H9 (cell line): ENCODE data around the gene PRKAR1A. TPM values are rescaled to one million over a fixed set of nuclear protein-coding genes. Genes with fewer than 3 reads are reported as not detected.
A peak's percentile ranks its signal among the peaks of the same experiment; 100 is the strongest.

ENCODE experiments used
- DNase-seq: peaks from one replicate; pipeline ENCODE4 v3.0.0-alpha.2; 2017
- H2AFZ ChIP-seq: one replicate; pipeline ENCODE4 v1.6.1; 2013; ENCODE audit warnings: mild to moderate bottlenecking, low read length, control low read depth, moderate library complexity
- H2AK5ac ChIP-seq: 2 replicates; pipeline ENCODE4 v1.6.1; 2013; ENCODE audit warnings: low read length, control low read depth, mixed read lengths; ENCODE audit not compliant: insufficient read length
- H2BK120ac ChIP-seq: one replicate; pipeline ENCODE4 v1.6.1; 2013; ENCODE audit warnings: low read depth, mild to moderate bottlenecking, low read length, control low read depth, inconsistent platforms; ENCODE audit not compliant: poor library complexity, severe bottlenecking
- H2BK12ac ChIP-seq: 2 replicates; pipeline ENCODE4 v1.6.1; 2013; ENCODE audit warnings: low read length, control low read depth, mixed read lengths, low read depth; ENCODE audit not compliant: insufficient read length
- H2BK15ac ChIP-seq: 2 replicates; pipeline ENCODE4 v1.6.1; 2013; ENCODE audit warnings: low read depth, low read length, control low read depth
- H2BK20ac ChIP-seq: one replicate; pipeline ENCODE4 v1.6.1; 2013; ENCODE audit warnings: low read depth, mild to moderate bottlenecking, low read length, control low read depth, inconsistent platforms; ENCODE audit not compliant: poor library complexity, severe bottlenecking
- H2BK5ac ChIP-seq: 2 replicates; pipeline ENCODE4 v1.6.1; 2013; ENCODE audit warnings: low read length, control low read depth, mixed read lengths; ENCODE audit not compliant: insufficient read length
- H3K14ac ChIP-seq: 2 replicates; pipeline ENCODE4 v1.6.1; 2013; ENCODE audit warnings: low read length, control low read depth; ENCODE audit not compliant: insufficient read depth
- H3K18ac ChIP-seq: 2 replicates; pipeline ENCODE4 v1.6.1; 2013; ENCODE audit warnings: low read depth, mild to moderate bottlenecking, mixed read lengths, low read length, control low read depth; ENCODE audit not compliant: insufficient read length
- H3K23ac ChIP-seq: 2 replicates; pipeline ENCODE4 v1.6.1; 2013; ENCODE audit warnings: low read length, control low read depth, mixed read lengths, low read depth; ENCODE audit not compliant: insufficient read length
- H3K23me2 ChIP-seq: 2 replicates; pipeline ENCODE4 v1.6.1; 2013; ENCODE audit warnings: low read depth, mild to moderate bottlenecking, mixed read lengths, low read length, control low read depth; ENCODE audit not compliant: insufficient read length, poor library complexity, severe bottlenecking
- H3K27ac ChIP-seq: 2 replicates; pipeline ENCODE4 v1.5.1; 2013; ENCODE audit warnings: low read length, control low read depth, mixed read lengths, low read depth; ENCODE audit not compliant: insufficient read length
- H3K27me3 ChIP-seq: 2 replicates; pipeline ENCODE4 v1.6.1; 2013; ENCODE audit warnings: low read length, control low read depth, inconsistent platforms; ENCODE audit not compliant: insufficient read depth
- H3K4ac ChIP-seq: 2 replicates; pipeline ENCODE4 v1.6.1; 2013; ENCODE audit warnings: low read depth, mild to moderate bottlenecking, control low read depth, inconsistent platforms, low read length, moderate library complexity
- H3K4me1 ChIP-seq: 2 replicates; pipeline ENCODE4 v1.6.1; 2013; ENCODE audit warnings: low read length, control low read depth, inconsistent platforms; ENCODE audit not compliant: insufficient read depth
- H3K4me2 ChIP-seq: 2 replicates; pipeline ENCODE4 v1.6.1; 2013; ENCODE audit warnings: low read length, control low read depth, mixed read lengths; ENCODE audit not compliant: insufficient read length, insufficient read depth
- H3K56ac ChIP-seq: 2 replicates; pipeline ENCODE4 v1.6.1; 2013; ENCODE audit warnings: low read depth, mild to moderate bottlenecking, mixed read lengths, low read length, control low read depth; ENCODE audit not compliant: insufficient read length
- H3K79me1 ChIP-seq: 2 replicates; pipeline ENCODE4 v1.6.1; 2013; ENCODE audit warnings: low read depth, mild to moderate bottlenecking, moderate library complexity, low read length, control low read depth, inconsistent platforms; ENCODE audit not compliant: insufficient read depth, poor library complexity, severe bottlenecking
- H3K79me2 ChIP-seq: 2 replicates; pipeline ENCODE4 v1.6.1; 2013; ENCODE audit warnings: low read length, control low read depth, inconsistent platforms; ENCODE audit not compliant: insufficient read depth
- H3K9ac ChIP-seq: 2 replicates; pipeline ENCODE4 v1.6.1; 2013; ENCODE audit warnings: low read length, control low read depth, mixed read lengths; ENCODE audit not compliant: insufficient read length; ENCODE audit errors: extremely low read depth
- H3K9me3 ChIP-seq: one replicate; pipeline ENCODE4 v1.6.1; 2013; ENCODE audit warnings: low read depth, low read length, inconsistent platforms; ENCODE audit not compliant: control insufficient read depth
- H3T11ph ChIP-seq: one replicate; pipeline ENCODE4 v1.6.1; 2013; ENCODE audit warnings: mild to moderate bottlenecking, low read length, control low read depth, inconsistent platforms
- H4K20me1 ChIP-seq: one replicate; pipeline ENCODE4 v1.6.1; 2013; ENCODE audit not compliant: control insufficient read depth, insufficient read length, insufficient read depth
- H4K5ac ChIP-seq: 2 replicates; pipeline ENCODE4 v1.6.1; 2013; ENCODE audit warnings: low read depth, mild to moderate bottlenecking, mixed read lengths, low read length, control low read depth; ENCODE audit not compliant: insufficient read length
- H4K8ac ChIP-seq: replicated peaks from 2 replicates; pipeline ENCODE4 v1.6.1; 2013; ENCODE audit warnings: low read length, control low read depth, mixed read lengths, low read depth; ENCODE audit not compliant: insufficient read length
- H4K91ac ChIP-seq: 2 replicates; pipeline ENCODE4 v1.6.1; 2013; ENCODE audit warnings: low read depth, mild to moderate bottlenecking, moderate library complexity, mixed read lengths, low read length, control low read depth; ENCODE audit not compliant: insufficient read length
- H3K27ac Mint-ChIP-seq, 3 experiments: 2 replicates in 2 of 3; 3 replicates in 1 of 3; pipeline ENCODE4 v1.8.0; 2020 to 2021; ENCODE audit warnings: mixed read lengths in 3 of 3, mild to moderate bottlenecking in 1 of 3, moderate library complexity in 1 of 3
- H3K27me3 Mint-ChIP-seq: 2 replicates; pipeline ENCODE4 v1.8.0; 2021; ENCODE audit warnings: low read depth, mild to moderate bottlenecking, moderate library complexity, mixed read lengths
- H3K36me3 Mint-ChIP-seq, 3 experiments: 2 replicates in 2 of 3; 3 replicates in 1 of 3; pipeline ENCODE4 v1.8.0; 2020 to 2021; ENCODE audit warnings: low read depth in 3 of 3, mixed read lengths in 3 of 3; ENCODE audit not compliant: insufficient read depth in 1 of 3
- H3K4me1 Mint-ChIP-seq, 2 experiments: 2 replicates each; pipeline ENCODE4 v1.8.0; 2020; ENCODE audit warnings: mixed read lengths in 2 of 2
- H3K4me3 Mint-ChIP-seq, 2 experiments: 2 replicates in 1 of 2; 3 replicates in 1 of 2; pipeline ENCODE4 v1.8.0; 2020 to 2021; ENCODE audit warnings: mild to moderate bottlenecking in 2 of 2, mixed read lengths in 2 of 2, moderate library complexity in 1 of 2
- H3K9me3 Mint-ChIP-seq, 2 experiments: 2 replicates in 1 of 2; 3 replicates in 1 of 2; pipeline ENCODE4 v1.8.0; 2020; ENCODE audit warnings: mild to moderate bottlenecking in 2 of 2, mixed read lengths in 2 of 2, moderate library complexity in 1 of 2
- WGBS: extraction: QIAGEN DNeasy Blood & Tissue Kit; methylation state at CpG from one replicate; pipeline ENCODE4 v1.1.7; 2013; ENCODE audit warnings: missing lambda C conversion rate, low lambda C conversion rate, mixed read lengths; ENCODE audit not compliant: insufficient read length; ENCODE audit errors: extremely low coverage; 5-methylcytosine and 5-hydroxymethylcytosine counted together
- total RNA-seq: library from RNA; stranded (reverse); gene quantifications from 2 replicates; pipeline ENCODE4 v1.2.1, GENCODE V29; 2021
- TF ChIP-seq, protein P1 (sequence below): fragments of 200-600 bp; sonication (generic); conservative IDR thresholded peaks from 3 replicates; pipeline ENCODE4 v1.8.0; 2021; ENCODE audit warnings: antibody characterized with exemption, mild to moderate bottlenecking

Gene PRKAR1A
- total RNA-seq, 1 experiment from 2014 or later: 171 TPM

- H3K27ac ChIP-seq: no peak overlapping the region
- Mint-ChIP-seq H3K27me3 (no peaks in the 10 kb centered on the region), H3K9me3 (peaks cover 7 to 16% of the 10 kb centered on the region in 2 experiments; a peak in 4 of 5 replicates), H3K4me3 (no peak overlapping the region), H3K36me3 (peaks cover 1 to 61% (median 35%) of the 10 kb centered on the region in 3 experiments; a peak in 5 of 7 replicates), H3K4me1 (no peaks in the 10 kb centered on the region), H3K27ac (no peak overlapping the region)
- no peaks in the 10 kb centered on the region for H3K79me2 ChIP-seq
- H4K8ac ChIP-seq: no peak overlapping the region
- no peak overlapping the region for H3K4me2 ChIP-seq
- no peak overlapping the region for H4K5ac ChIP-seq
- no peak overlapping the region for H2BK120ac ChIP-seq
- H3K23me2 ChIP-seq: no peaks in the 10 kb centered on the region
- no peak overlapping the region for H4K91ac ChIP-seq
- no peaks in the 10 kb centered on the region for H3K4me1 ChIP-seq
- H3K56ac ChIP-seq: no peak overlapping the region
- no peak overlapping the region for H2AK5ac ChIP-seq
- no peak overlapping the region for H3K18ac ChIP-seq
- no peaks in the 10 kb centered on the region for H3K9me3 ChIP-seq
- no peaks in the 10 kb centered on the region for H3K79me1 ChIP-seq
- H3K27me3 ChIP-seq: no peaks in the 10 kb centered on the region
- no peak overlapping the region for H3T11ph ChIP-seq
- DNase-seq: peak; percentile 28
- H3K9ac ChIP-seq: no peak overlapping the region
- no CpG with 5 or more reads among the region's 4 CpGs for WGBS
- no peak overlapping the region for H3K14ac ChIP-seq
- H2BK12ac ChIP-seq: no peak overlapping the region
- H4K20me1 ChIP-seq: peaks cover 2% of the 10 kb centered on the region
- no peak overlapping the region for H3K4ac ChIP-seq
- H2BK15ac ChIP-seq: no peak overlapping the region
- no peak overlapping the region for H2BK5ac ChIP-seq
- TF ChIP-seq, protein P1, sequence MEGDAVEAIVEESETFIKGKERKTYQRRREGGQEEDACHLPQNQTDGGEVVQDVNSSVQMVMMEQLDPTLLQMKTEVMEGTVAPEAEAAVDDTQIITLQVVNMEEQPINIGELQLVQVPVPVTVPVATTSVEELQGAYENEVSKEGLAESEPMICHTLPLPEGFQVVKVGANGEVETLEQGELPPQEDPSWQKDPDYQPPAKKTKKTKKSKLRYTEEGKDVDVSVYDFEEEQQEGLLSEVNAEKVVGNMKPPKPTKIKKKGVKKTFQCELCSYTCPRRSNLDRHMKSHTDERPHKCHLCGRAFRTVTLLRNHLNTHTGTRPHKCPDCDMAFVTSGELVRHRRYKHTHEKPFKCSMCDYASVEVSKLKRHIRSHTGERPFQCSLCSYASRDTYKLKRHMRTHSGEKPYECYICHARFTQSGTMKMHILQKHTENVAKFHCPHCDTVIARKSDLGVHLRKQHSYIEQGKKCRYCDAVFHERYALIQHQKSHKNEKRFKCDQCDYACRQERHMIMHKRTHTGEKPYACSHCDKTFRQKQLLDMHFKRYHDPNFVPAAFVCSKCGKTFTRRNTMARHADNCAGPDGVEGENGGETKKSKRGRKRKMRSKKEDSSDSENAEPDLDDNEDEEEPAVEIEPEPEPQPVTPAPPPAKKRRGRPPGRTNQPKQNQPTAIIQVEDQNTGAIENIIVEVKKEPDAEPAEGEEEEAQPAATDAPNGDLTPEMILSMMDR: no peak
- no peak overlapping the region for H2AFZ ChIP-seq
- H3K23ac ChIP-seq: no peak overlapping the region
- no peak overlapping the region for H2BK20ac ChIP-seq
Observed at GRCh38 chr17:68585643-68586042, 73.4 kb downstream of the PRKAR1A start.
